Occipital lobe (tissue), 2 donors: ENCODE measurements around the gene GMDS. TPM values are rescaled to one million over a fixed set of nuclear protein-coding genes. Genes with fewer than 3 reads are reported as not detected.

Experiments used
- DNase-seq: peaks from one replicate; lab custom pipeline; 2025; lab: John Stamatoyannopoulos, UW
- total RNA-seq: library from RNA; depleted of rRNA; stranded (reverse); fragments of >200 nt; gene quantifications from one replicate; pipeline ENCODE4 v1.2.3, GENCODE V29; 2014

GMDS gene
- total RNA-seq, 1 donor from 2014 or later, result 6.1 TPM

DNA sequence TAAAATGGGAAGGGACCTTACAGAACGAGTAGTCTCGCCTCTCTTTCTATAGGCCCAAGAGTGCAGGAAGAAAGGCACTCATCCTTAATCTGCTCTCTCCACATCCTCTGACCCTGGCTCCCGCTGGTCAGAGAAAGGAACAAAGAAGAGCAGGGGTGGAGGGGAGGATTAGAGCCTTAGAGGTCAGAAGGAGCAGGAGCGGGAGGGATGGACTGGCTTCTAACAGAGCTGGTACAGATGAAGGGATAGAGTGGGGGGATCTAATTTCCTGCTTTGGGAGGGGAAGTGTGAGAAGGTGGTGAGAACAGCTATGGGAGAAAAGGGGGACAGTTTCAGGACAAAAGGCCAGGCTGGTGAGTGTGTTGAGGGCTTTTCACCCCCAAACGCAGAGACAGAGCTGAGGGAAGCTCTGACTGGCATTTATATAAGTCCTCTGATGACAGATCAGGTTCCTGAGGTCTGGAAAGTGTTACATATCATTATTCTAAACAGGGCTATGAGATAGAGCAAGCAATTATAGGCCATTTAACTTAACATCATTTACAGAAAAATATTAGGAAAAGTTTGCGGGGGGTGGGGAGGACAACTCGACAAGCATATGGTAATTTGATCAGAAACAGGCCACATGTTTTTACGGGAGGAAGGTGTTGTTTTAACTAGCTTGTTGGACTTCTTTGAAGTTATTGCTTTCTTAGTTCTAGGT is 524.6 kb downstream of the GMDS start:
- no peak for DNase-seq

DNA sequence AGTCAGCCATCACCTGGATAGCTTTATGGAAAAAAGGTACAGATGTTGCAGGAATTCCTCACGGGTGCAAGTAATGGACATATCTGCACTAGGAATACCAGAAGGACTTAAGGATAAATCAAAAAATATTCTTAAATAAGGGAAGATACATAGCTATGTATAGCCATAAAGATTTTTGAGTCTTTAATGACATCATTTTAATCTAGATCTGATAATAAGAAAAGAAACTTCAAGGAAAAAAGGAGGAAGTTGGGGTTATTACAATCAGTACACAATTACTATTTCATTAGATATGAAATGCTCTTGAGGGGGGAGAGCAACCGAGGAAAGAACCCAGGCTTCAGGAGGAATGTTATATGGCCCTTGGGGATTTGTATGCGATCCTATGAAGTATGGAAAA is 525.5 kb downstream of the GMDS start:
- DNase-seq, result no peak

DNA sequence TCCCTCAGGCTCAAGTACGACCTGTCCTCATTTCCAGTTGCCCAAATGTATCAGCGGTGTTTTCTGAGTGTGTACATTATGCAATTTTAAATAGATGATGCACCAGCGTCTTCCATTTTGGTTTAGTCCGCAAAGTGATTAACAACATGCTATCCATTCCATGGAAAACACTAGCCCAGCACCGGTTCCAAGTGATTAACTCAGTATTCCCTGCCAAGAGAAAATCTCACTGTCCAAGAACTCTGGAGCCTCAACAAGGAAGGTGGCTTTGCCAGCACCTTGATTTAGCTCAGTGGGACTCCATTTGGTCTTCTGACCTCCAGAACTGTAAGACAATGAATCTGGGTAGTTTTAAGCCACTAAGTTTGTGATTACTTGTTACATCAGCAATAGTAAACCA is 528.5 kb downstream of the GMDS start:
- DNase-seq, result no peak

DNA sequence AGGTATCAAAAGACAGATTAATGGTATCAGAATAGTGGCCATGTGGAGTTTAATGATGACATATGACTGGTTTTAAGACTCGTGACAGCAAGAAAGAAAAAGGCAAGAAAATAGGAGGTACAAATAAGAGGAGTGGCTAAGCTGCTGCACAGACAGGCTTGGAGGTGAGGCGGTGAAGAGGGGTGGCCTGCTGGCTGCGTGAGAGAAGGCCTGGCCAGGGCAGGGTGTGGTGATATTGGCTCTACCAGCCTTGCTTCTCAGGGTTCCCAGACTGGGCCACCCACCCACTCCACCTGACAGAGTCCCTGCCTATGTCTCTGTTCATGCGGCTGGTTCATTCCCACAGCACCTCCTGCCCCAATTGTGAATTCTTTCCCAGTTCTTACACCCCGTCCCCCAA is 529.0 kb downstream of the GMDS start:
- DNase-seq, result no peak

DNA sequence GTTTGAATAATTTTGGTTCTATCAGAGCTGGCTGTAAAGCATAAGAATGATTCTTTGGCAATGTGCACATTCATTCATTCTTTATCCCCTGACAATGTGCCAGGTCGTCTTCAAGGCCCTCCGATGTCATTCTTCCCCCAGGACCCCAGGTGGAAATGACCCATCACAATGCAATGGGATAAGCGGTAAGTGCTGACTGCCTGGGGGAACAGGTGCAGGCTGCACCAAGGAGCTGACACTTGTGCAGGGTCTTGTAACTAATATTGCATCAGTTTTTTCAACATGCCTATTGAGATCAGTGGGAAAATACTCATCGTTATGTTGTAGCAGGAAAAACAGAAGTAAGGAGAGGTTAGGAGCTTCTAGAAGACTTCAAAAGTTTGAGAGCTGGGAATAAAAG is 530.1 kb downstream of the GMDS start:
- DNase-seq, result no peak

DNA sequence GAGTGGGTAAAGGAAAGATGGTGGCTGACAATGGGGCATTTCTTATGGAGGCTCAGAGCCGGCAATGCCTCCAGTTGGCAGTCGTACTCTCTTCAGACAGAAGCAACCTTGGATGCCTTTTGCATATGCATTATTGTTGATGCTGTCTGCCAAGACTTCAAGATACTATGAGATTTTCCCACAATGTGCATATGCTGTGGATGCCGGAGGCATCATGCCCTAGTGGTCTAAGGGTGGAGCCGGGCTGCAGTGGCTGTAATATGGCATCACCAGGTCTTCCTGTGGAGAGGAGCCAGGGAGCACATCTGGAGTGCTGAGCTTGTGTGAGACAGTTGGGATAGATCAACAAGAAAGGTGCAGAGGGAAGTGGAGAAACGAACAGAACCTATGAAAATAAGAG is 530.8 kb downstream of the GMDS start:
- no peak for DNase-seq

DNA sequence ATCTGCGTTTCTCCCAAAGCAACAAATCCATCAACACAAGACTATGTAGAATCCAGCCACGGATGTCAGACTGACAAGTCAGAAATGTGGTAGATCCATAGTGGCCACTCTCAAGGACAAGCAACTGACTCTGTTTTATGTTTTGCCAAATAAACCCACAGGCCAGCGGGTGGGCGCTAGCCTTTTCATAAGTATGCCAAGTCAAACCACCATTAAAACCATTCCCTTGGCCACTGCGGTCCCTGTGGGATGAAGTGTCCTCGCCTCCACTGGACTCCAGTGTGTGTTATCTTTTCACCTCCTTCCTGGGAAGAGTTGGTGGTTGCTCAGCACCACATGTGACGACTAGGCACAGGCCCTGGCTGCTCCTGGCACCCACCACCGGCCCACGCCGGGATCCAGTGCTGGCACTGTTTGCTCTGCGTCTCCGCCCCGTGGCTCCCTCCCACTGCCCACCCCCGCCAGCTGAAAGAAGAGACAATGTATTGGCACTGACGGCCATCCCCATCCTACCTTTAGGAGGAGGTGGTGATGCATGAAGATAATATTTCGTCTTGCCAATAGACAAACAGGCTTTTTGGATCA is 532.3 kb downstream of the GMDS start:
- DNase-seq, result no peak

DNA sequence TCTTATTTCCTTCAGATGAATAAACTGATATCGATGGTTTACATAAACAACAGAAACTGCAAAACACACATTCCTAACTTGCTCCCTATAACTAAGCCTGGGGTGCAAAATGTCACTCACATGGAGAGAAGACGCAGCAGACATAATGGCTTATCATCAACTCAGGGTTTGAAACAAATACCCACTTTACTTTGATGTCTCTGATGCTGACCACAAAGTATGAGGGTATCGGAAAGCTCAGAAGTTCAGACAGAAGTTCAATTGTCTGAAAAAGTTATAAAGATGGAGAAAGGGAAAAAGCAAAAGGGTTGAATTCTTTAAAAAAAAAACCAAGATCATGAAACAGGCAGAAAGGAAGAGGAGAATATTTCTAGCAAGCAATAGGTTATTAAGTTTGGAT is 533.0 kb downstream of the GMDS start:
- DNase-seq, result no peak

DNA sequence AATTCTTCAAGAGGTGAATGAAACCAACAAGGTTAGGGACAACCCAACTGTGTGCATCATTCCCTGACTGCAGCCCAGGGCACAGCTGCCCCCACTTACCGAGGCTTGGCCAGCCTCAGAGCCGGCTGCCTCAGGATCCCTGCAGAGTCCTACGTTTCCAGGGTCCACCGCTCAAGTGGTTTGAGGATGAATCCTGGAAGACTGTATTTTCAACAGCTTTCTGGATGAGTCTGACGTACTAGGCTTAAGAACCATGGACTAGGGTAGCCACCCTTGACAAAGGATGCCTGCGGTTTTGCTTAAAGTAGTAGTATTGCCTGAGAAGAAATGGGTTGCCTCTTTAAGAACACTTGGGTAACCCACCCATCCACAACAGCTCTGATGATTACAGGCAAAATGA is 534.3 kb downstream of the GMDS start:
- DNase-seq, result no peak

DNA sequence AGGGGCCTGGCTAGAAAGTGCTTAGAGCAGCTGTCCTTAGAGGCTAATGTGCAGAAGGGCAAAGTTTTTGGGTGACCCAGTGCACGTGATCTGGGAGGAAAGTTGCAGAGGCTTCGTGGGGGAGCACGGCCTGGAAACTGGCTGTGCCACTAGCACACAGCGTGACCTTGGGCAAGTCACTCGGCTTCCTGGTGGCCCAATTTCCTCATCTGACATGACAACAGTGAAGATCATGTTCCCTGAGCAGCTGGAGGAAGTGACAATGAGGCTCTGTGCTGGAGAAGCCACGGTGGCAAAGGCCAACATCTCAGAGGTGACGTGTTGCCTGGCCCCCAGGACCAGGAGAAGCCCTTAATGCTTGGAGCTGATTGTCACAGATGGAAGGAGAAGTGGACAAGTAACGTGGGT is 536.2 kb downstream of the GMDS start:
- no peak for DNase-seq

DNA sequence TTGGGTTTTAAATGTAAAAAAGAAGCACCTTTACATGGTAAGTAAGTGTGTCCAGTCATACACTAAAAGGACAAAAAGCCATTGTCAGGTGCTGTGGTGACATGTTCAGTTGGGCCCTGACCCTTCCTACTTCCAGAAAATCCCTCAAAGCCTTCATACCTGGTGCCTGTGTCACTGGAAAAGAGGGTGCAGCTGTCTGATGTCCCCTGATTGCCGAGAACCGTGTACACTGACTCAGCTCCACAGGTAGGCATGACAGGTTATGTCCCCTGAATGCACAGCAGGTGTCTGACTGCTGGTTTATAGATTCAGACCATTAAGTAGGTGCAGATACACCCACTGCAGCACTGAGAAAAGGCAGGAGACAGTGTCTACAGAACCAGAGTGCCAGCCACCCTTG is 536.6 kb downstream of the GMDS start:
- no peak for DNase-seq

DNA sequence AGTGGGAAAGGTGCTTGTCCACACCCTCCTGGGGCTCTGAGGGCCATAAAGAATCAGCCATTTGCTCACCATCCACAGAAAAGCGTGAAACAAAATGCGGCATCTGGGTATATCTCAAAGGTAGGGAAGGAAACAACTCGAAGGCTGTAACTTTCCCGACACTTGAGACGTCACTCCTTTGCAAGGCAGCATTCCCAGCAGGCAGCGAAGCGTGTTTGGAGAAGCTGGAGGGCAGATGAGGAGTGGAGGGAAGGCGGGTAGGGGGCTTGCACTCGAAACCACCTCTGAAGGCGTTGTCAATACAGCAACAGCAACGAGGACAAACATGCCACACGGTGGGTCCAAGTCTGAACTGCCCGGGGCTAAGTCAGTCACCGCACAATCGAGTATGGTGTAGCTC is 537.3 kb downstream of the GMDS start:
- DNase-seq, result no peak

DNA sequence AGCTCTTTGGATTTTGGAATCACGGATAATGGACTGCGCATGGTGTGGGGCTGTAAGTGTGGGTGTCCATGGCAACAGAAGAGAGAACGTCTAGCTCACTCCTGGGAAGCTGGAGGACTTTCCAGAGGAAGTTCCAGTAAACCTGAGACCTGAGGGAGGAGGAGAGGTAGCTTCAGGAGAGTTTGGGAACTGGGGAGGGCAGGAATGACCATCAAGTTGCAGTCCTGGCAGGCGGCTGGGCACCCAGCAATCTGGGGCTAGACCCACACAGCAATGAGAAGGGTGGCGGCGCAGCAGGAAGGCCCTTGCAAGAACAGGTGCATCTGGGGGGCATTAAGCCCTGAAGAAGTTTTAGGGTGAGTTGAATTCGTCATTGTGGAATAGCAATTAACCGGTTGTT is 539.8 kb downstream of the GMDS start:
- no peak for DNase-seq

DNA sequence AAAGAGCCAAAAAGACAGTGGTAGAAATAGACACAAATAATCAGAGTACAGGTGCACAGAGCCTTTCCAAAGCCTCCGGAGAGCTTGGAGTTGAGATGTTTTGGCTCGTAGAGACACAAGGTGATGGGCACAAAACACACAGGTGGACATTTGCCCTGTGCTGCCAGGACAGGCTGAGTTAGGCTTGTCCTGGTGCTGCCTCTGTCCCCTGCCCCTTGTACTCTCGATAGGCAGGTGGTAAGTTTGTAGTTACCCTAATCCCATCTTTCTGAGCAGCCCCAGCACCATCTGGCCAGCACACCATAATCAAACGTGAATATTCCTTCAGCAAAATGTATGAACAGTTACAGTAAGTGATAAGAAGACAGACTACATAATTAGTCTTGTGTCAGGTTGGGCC is 540.2 kb downstream of the GMDS start:
- no peak for DNase-seq

DNA sequence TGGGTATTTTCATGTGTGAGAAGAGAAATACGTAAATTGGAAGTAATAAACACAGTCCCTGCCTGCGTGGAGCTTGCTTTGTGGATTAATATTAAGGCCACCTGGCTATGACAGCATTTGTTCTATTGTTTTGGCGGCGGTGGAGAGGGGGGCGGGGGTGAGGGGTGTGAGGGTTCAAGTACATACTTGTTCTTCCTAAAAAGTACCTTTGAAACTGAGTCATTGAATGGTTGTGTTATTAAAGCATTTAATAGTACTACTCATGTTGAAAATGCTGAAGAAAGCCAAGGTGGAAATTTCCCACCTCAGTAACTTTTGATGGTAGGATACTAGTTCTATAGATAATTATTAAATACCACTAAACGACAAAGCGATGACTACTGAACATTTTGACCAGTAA is 540.7 kb downstream of the GMDS start:
- DNase-seq, result no peak

DNA sequence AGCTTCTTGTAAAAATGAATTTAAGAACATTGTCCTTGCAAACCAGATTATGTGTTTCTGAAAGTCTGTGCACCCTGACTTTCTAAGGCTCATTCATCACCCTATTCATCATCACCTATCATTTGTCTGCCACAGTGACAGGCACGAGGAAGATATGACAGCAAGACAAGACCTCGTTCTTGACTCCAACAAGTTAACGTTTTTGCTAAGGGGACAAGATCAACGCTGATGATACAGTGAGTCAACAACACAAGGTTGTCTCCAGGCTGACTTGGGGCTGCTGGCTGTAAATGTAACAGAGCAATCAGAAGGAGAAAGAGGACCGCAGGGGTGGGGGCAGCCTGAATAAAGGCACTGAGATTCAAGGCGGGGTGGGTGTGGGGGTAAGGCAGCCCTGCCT is 541.5 kb downstream of the GMDS start:
- no peak for DNase-seq

DNA sequence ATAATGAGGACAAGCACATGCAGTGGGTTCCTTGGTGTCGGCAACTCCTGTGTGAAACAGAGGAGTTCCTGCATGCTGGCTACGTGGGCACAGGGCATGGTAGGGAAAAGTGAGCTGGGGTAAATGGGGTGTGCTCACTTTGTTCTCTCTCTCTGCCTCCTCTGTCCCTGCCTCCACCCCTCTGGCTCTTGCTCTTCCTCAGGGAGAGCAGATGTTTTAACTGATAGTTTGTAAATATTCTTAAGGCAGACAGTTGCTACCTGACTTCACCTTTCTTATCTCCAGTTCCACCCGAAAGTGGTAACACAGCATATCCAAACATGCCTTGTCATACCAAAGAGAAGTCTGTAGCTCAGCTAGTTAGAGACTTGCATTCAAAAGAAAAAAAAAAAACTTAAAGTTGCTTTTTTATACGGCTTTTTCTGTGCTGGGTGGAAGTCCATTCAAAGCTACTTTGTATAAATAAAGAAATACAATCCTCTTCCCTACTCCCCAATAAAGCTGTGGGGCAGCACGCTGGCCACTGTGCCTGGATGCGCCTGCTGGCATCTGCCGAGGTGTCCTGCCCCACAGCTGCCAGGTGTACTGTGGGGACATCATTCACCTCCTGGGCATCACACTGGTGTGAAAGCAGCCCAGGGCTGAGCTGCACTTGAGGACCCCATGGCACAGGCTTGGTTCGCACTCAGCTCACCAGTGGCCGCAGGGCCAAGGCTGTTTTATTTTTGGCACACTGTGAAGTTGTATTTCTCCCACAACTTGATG is 542.1 kb downstream of the GMDS start:
- no peak for DNase-seq

DNA sequence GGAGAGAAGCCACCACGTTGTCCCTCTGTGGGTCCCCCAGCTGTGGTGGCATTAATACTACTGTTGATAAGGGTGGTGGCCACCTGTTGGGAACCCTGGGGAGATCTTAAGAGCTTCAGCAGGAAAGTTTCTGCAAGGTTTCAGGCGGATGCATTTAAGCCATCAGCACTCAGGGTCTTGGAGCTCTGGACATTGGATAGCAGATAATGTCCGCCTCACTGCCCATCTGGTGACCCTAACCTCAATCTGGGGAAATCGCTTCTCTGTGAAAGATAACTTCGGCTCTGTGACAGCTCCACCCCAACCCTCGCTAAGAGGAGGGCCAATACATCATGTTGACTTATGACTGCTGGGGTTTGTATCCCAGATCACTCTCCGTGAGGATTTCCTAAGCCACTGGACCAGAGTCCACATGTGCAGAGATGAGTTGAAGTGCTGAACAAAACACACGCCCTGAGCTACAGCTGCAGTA is 542.8 kb downstream of the GMDS start:
- DNase-seq, result no peak

DNA sequence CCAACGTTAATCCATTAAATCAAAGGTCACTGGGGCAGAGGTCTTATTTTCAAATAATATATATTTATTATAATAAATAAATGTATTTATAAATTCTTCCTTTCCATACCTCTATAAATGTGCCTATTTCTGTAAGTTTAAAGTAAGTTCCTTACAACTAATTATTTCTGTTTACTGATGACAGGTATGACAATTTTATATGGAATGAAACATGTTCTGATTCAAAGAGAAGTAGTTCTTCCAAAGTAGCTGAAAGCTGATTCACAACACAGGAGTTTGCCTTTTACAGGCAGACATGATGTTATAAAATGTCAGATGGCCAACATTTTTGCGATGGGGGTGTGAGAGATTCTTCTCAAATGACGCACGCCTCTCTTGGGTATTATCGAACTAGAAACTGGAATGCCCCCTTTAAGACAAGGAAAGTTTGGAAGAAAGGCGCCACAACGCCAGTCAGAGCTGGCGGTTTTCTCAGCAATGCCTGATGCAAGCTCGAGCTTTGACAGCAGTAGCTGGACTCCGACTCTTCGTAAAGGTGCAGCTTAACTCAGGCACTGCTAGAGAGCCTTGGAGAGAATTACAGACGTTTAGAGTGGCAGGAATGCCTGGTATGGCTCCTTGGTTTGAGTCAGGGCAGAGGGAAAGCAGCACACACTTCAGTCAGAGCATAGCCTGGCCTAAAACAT is 543.6 kb downstream of the GMDS start:
- no peak for DNase-seq

DNA sequence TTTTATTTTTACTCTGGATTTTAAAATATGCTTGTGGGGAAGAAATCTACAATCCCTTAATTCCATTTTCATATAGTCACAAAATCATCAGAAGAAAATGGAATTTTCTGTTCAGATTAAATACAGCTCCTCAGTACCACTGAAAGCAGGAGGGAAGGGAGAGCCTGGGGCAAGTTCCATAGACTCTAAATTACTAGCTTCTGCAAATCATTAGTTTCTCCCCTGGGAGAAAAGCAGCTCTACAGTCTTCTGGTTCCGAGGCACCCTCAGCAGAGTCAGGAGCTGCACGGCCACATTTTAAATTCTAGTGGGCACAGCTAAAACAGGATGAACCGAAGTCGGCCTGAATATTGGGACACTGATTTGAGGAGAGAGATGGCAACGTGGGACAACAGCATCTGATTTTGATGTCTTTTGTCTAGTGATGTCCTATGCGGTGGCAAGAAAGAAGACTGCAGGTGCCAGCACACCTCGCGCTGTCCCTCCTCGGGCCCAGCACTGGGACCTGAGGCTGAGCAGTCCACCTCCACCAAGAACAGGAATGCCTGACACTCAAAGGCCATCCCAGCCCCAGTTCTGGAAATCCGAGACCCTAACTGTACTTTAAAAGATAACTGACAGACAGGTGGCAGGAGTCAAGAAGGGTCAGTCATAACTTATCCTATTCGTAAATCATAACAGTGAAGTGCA is 545.0 kb downstream of the GMDS start:
- no peak for DNase-seq

DNA sequence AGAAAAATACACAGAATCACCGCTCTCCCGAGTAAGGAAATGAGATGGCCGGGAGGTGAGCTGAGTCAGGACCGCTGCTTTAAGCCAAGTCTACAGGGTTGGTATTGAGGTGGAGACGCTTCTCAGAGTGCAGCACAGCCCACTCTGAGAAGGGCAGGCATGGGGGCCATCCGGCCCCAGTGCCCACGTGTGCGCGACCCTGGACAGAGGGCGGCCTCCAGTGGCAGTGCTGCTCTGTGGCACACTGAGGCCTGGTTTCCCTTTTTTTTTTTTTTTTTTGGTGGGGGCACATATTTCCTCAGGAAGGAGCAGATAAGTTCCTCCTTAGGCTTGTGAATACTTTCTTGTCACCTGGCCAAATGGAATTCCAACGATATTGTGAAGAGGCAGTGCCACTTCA is 546.9 kb downstream of the GMDS start:
- no peak for DNase-seq
